Raji (cell line): ENCODE data around the gene SDHAF3.
A peak's percentile ranks its signal among the peaks of the same experiment; 100 is the strongest.

Source experiments
- POLR2A ChIP-seq: IDR thresholded peaks from 2 replicates; pipeline ENCODE4 v1.6.1; 2011; ENCODE audit warnings: low read depth, low read length, control low read depth; ENCODE audit not compliant: insufficient read depth

Gene SDHAF3

DNA sequence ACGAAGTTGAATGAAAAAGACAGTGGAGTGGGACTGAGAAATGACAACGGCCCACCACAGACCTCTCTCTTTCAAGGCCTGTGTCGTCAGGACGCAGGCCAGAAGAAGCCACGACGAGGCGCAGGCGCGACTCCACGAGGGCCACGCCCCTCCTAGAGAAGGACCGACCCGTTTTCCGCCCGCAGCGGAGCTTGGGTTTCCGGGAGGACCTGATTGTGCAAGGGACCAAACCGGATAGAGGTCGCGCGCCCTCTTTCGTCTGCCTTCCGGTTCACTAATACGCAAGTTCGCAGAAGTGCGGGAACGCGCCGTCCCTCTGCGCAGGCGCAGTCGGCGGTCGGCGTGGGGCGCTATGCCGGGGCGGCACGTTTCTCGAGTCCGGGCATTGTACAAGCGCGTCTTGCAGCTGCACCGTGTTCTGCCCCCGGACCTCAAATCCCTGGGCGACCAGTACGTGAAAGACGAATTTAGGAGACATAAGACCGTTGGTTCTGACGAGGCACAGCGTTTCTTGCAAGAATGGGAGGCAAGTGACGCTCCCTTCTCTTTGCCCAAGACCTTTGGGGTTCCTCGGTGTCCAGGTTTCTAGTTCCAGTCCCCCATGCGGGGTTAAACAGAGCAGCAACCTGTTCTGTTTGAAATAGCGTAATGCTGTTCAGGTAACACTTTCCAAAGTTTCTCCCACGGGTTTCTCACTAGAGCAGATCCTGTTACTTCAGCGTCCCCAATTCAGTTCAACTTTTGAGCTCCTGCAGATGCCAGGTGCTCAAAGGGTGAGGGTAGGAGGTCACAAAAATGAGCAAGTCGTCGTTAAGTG, at the start of gene SDHAF3:
Gene SDHAF3 (plus strand): TSS at position 327 of the 817 bp plus-strand sequence. CDS start 26 bp downstream, at position 353.
- TF ChIP-seq POLR2A = peak; percentile 97

DNA sequence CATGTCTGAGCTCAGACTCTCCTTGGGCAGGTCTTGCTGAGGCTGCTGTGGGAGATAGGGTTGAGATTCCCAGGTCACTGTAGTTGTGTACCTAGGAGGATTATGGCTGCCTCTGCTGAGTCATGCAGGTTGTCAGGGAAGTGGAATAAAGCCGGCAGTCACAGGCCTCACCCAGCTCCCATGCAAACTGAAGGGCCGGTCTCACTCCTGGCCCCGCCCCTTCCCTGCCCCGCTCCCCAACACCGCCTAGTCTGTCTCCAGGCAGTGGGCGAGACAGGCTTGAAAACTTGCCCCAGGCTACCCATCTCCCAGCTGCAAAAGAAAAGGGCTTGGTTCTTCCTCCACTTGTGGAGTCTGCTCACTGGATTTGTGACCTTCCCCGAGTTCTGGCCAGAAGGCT, 41.6 kb upstream of the SDHAF3 start:
- TF ChIP-seq POLR2A = no peak

GRCh38 chr7:97078023-97078969, 39.2 kb upstream of the SDHAF3 start:
- no peak for TF ChIP-seq POLR2A

DNA sequence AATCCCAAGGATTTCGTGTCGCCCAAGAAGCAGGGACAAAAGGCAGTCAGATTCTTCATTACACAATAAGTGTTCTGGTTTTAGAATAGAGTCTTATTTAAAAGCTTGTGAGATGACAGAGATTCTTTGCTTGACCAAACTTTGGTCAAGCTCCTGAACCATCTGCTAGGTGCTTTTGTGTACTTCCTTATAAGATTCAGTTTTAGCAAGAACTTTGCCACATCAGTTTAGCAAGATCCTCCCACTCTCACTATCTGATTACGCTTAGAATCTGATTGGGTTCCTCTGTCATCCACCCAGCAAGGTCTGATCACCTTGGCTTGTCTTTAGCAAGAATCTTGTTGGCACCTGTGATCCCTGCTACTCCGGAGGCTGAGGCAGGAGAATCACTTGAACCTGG, 38.2 kb upstream of the SDHAF3 start:
- TF ChIP-seq POLR2A = no peak

GRCh38 chr7:97081521-97082300, 35.8 kb upstream of the SDHAF3 start:
- TF ChIP-seq POLR2A = no peak

GRCh38 chr7:97088364-97088763, 29.1 kb upstream of the SDHAF3 start:
- no peak for TF ChIP-seq POLR2A

- no peak for TF ChIP-seq POLR2A
Measured at GRCh38 chr7:97089771-97090170, 27.7 kb upstream of the SDHAF3 start.

GRCh38 chr7:97090761-97091353, 26.6 kb upstream of the SDHAF3 start:
- TF ChIP-seq POLR2A = no peak

GRCh38 chr7:97094284-97094930, 23.1 kb upstream of the SDHAF3 start:
- TF ChIP-seq POLR2A = no peak

DNA sequence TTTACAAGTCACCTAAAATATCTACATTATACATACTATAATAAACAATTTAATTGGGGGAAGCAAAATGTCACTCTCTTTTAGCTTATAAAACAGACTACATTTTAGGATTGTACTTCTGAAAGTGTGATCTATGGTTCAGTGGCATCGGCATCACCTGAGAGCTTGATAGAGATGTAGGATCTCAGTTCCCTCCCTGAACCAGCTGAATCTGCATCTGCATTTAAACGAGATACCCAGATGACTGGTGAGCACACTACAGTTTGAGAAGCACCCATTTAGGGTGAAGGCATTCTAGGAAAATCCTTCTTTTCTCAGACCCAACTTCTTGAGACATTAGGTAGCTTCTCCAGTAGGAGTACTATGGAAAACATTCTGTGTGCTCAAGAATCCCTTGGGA, 21.5 kb upstream of the SDHAF3 start:
- TF ChIP-seq POLR2A = no peak

- TF ChIP-seq POLR2A = no peak
Measured at GRCh38 chr7:97096661-97097060, 20.8 kb upstream of the SDHAF3 start.

GRCh38 chr7:97104719-97105238, 12.7 kb upstream of the SDHAF3 start:
- TF ChIP-seq POLR2A = no peak

DNA sequence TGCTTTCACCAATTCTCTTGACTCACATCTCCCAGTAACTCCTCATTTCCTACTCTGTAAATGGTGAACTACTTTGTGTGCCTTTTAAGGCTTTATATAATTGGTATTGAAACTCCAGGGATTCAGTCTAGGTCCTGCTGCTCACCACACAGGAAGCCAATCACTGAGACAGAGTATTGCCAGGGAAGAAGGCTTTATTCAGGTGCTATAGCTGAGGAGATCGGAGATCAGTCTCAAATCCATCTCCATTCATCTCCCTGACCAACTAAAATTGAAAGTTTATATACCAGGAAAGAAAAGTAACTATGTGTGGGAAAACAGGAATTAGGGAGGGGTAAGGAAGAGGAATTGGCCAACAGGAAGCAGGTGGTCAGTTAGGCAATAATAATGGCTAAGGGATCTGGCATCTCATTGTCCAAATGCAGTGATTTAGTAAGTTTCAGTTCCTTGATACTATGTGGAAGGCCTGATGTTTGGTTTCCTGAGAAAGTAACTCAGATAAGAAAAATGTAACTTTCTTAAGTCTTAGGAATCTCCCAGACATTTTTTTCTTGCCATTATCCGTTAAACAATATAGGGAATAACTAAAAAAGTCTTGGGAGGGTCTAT, 10.2 kb upstream of the SDHAF3 start:
- no peak for TF ChIP-seq POLR2A

GRCh38 chr7:97116308-97116707, 1.2 kb upstream of the SDHAF3 start:
- peak; percentile 41; the same call in 1 of the 2 replicates for TF ChIP-seq POLR2A

DNA sequence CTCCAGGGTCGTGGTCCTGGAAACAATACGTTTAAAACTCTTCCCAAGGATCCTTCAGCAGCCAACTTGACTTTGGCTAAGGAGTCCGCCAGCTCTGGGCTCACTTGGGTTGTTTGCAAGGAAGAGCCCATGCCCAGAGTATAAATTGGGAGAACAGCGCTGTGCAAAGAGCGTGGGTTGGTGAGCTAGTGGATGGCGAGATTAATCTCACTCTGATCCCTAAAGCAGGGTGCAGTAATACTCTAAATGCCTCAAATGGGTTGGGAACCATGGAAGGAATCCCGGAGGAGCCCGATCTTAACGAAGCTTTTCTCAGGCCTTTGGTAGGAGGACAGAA, 495 bp upstream of the SDHAF3 start:
- no peak for TF ChIP-seq POLR2A
